Natural killer cell (primary cell): ENCODE data around the gene KRT23. TPM values are rescaled to one million over a fixed set of nuclear protein-coding genes. Genes with fewer than 3 reads are reported as not detected.
"Not testable (repeated sequence)": the region's sequence is repeated elsewhere in the genome, so short reads cannot be mapped to it uniquely, and the experiment has no call there.

ENCODE experiments used
- ATAC-seq, 3 donors: fragments of 150-1000 bp in 2 of 3; fragments of 200-7000 bp in 1 of 3; cut with Tn5 transposase; 1 replicate in 1 of 3; 2 replicates in 2 of 3; pipeline ENCODE4 v1.10.0; 2021; ENCODE audit warnings: mild to moderate bottlenecking in 2 of 3, moderate library complexity in 2 of 3
- DNase-seq, 2 donors: peaks; one replicate each; pipeline versions ENCODE4 v3.0.0 to v3.0.0-alpha.2; 2013 to 2021; ENCODE audit warnings: mixed read lengths in 1 of 2
- H3K27ac ChIP-seq: one replicate; pipeline ENCODE4 v1.5.1; 2013; ENCODE audit warnings: mild to moderate bottlenecking, low read length
- H3K27me3 ChIP-seq: one replicate; pipeline ENCODE4 v1.6.1; 2013; ENCODE audit warnings: low read length; ENCODE audit not compliant: control insufficient read depth, insufficient read depth
- H3K36me3 ChIP-seq: one replicate; pipeline ENCODE4 v1.6.1; 2013; ENCODE audit warnings: low read length; ENCODE audit not compliant: control insufficient read depth, insufficient read depth
- H3K4me1 ChIP-seq: one replicate; pipeline ENCODE4 v1.6.1; 2013; ENCODE audit warnings: low read length; ENCODE audit not compliant: control insufficient read depth, insufficient read depth
- H3K4me3 ChIP-seq: one replicate; pipeline ENCODE4 v1.5.1; 2013; ENCODE audit warnings: low read length
- H3K9me3 ChIP-seq: one replicate; pipeline ENCODE4 v1.6.1; 2013; ENCODE audit warnings: low read length; ENCODE audit not compliant: control insufficient read depth, insufficient read depth
- H3K27ac Mint-ChIP-seq, 2 donors: one replicate each; pipeline ENCODE4 v1.8.0; 2022; ENCODE audit warnings: mild to moderate bottlenecking in 2 of 2, mixed read lengths in 2 of 2, moderate library complexity in 1 of 2
- H3K27me3 Mint-ChIP-seq, 2 donors: one replicate each; pipeline ENCODE4 v1.8.0; 2022; ENCODE audit warnings: low read depth in 2 of 2, mixed read lengths in 2 of 2
- H3K36me3 Mint-ChIP-seq: one replicate; pipeline ENCODE4 v1.8.0; 2022; ENCODE audit warnings: mixed read lengths
- H3K4me1 Mint-ChIP-seq, 2 donors: one replicate each; pipeline ENCODE4 v1.8.0; 2022; ENCODE audit warnings: mixed read lengths in 2 of 2
- H3K4me3 Mint-ChIP-seq: one replicate; pipeline ENCODE4 v1.8.0; 2022; ENCODE audit warnings: mild to moderate bottlenecking, moderate library complexity, mixed read lengths
- H3K9me3 Mint-ChIP-seq, 2 donors: one replicate each; pipeline ENCODE4 v1.8.0; 2022; ENCODE audit warnings: mixed read lengths in 2 of 2
- whole genome bisulfite sequencing: methylation state at CpG from one replicate; pipeline ENCODE4 v1.1.7; 2013; ENCODE audit warnings: missing lambda C conversion rate; ENCODE audit not compliant: insufficient coverage; 5-methylcytosine and 5-hydroxymethylcytosine counted together
- intact Hi-C: fragments of 100-400 bp; cut with micrococcal nuclease; formaldehyde crosslinking; loops from one replicate; pipeline ENCODE4 v1.14.2; 2022
- total RNA-seq, 4 donors: library from RNA; stranded (reverse); fragments of 120-200 nt in 1 of 4; gene quantifications; one replicate each; pipeline versions ENCODE4 v1.2.3 to v1.2.4, GENCODE V29; 2013 to 2022
- TF ChIP-seq, protein P1 (sequence below): fragments of 200-600 bp; IDR thresholded peaks from one replicate; pipeline ENCODE4 v1.8.0; 2022; ENCODE audit warnings: antibody characterized with exemption

KRT23 gene
- total RNA-seq, 3 donors from 2014 or later (not counting 1 experiment from before 2014, with no cell fraction given): 0.83 TPM; not detected in 2

DNA sequence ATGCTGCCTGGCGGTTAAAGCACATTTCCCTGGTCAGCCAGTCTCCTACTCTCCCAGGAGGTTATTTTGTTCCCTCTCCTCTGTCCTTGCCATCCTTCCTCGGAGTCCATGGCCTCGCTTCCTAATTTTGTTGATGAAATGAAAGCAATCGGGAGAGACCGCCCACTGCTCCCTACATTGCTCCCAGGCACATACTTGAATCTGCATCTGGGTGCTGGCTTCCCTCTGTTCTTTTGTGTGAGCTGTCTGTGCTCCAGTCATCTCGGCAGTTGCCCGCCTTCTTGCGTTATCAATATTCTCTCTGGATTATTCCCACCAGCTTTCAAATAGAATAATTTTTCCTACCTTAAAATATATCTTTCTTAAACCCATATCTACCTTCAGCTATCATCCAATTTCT, 11.1 kb downstream of the KRT23 start:
- Mint-ChIP-seq H3K27ac (no peak overlapping the region), H3K4me3 (no peak overlapping the region)

DNA sequence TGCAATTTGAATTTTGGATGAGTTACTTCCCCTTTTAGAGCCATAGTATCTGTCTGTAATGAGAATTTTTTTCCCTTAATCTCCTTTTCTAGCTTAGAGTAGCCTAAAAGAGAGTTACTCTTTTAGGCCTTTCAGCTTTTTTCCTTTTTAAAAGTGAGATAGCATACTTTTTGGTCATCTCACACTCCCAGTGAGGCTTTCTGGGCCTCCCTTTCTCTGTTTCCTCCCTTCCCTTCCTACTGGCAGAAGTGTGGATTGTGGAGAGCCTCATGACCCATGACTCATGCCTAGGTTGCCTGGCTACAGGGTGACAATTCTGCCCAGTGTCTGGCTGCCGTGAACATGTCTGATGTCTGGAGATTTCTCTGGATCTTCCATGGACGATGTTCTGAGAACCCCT, 15.2 kb downstream of the KRT23 start:
- Histone ChIP-seq H3K4me1 (no peaks in the 10 kb centered on the region), H3K27me3 (peaks cover 2% of the 10 kb centered on the region), H3K36me3 (no peaks in the 10 kb centered on the region), H3K27ac (no peak overlapping the region), H3K4me3 (no peak overlapping the region), H3K9me3 (no peaks in the 10 kb centered on the region)
- TF ChIP-seq, protein P1, sequence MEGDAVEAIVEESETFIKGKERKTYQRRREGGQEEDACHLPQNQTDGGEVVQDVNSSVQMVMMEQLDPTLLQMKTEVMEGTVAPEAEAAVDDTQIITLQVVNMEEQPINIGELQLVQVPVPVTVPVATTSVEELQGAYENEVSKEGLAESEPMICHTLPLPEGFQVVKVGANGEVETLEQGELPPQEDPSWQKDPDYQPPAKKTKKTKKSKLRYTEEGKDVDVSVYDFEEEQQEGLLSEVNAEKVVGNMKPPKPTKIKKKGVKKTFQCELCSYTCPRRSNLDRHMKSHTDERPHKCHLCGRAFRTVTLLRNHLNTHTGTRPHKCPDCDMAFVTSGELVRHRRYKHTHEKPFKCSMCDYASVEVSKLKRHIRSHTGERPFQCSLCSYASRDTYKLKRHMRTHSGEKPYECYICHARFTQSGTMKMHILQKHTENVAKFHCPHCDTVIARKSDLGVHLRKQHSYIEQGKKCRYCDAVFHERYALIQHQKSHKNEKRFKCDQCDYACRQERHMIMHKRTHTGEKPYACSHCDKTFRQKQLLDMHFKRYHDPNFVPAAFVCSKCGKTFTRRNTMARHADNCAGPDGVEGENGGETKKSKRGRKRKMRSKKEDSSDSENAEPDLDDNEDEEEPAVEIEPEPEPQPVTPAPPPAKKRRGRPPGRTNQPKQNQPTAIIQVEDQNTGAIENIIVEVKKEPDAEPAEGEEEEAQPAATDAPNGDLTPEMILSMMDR: no peak
- intact Hi-C loops: no loop called here
- no peaks in the 10 kb centered on the region for H3K36me3 Mint-ChIP-seq
- no peaks in the 10 kb centered on the region for H3K9me3 Mint-ChIP-seq
- no peak overlapping the region for H3K27ac Mint-ChIP-seq
- no peak overlapping the region for H3K4me3 Mint-ChIP-seq
- H3K27me3 Mint-ChIP-seq: peaks cover 23 to 46% of the 10 kb centered on the region in 2 donors
- no peak for DNase-seq
- no peak for ATAC-seq
- 79% methylated on average over 2 of the region's 2 CpGs for WGBS
- H3K4me1 Mint-ChIP-seq: no peaks in the 10 kb centered on the region

More for the DNA sequence above, 11.1 kb downstream of the KRT23 start:
- H3K4me3 ChIP-seq: no peak overlapping the region
- H3K27me3 ChIP-seq: no peaks in the 10 kb centered on the region
- 89% methylated on average over 8 of the region's 8 CpGs for WGBS
- TF ChIP-seq, protein P1: no peak
- no peaks in the 10 kb centered on the region for H3K4me1 ChIP-seq
- DNase-seq: no peak
- no peaks in the 10 kb centered on the region for H3K9me3 ChIP-seq
- no peaks in the 10 kb centered on the region for H3K9me3 Mint-ChIP-seq
- no peak for ATAC-seq
- no peaks in the 10 kb centered on the region for H3K36me3 ChIP-seq
- H3K36me3 Mint-ChIP-seq: no peaks in the 10 kb centered on the region
- no peak overlapping the region for H3K27ac ChIP-seq
- intact Hi-C loops: no loop called here
- no peaks in the 10 kb centered on the region for H3K4me1 Mint-ChIP-seq
- H3K27me3 Mint-ChIP-seq: peaks cover 26 to 51% of the 10 kb centered on the region in 2 donors

DNA sequence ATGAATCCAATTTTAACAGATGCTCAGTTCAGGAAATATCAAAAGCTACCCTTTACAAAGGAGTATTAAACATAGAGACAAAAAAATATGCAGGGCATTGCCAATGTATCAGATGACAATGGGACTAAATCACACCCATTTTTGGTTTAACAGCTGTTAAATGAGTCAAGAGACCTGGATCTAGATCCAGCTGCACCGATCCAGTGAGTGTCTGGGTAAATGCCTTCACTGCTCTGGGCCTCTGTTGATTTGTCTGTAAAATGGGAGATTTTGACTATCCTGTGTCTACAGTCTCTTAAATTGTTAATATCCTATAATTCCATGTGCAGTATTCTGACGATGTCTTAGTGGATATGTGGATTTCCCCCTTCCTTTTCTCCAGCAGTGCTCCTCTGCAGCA, 16.4 kb downstream of the KRT23 start:
- H3K27me3 ChIP-seq: peaks cover 2% of the 10 kb centered on the region
- intact Hi-C loops: no loop called here
- H3K4me3 ChIP-seq: no peak overlapping the region
- TF ChIP-seq, protein P1: no peak
- H3K9me3 ChIP-seq: no peaks in the 10 kb centered on the region
- ATAC-seq: no peak
- 100% methylated on average over 1 of the region's 2 CpGs for WGBS
- H3K9me3 Mint-ChIP-seq: no peaks in the 10 kb centered on the region
- no peak overlapping the region for H3K4me3 Mint-ChIP-seq
- no peaks in the 10 kb centered on the region for H3K36me3 ChIP-seq
- H3K36me3 Mint-ChIP-seq: no peaks in the 10 kb centered on the region
- H3K27me3 Mint-ChIP-seq: peaks cover 14 to 34% of the 10 kb centered on the region in 2 donors
- no peaks in the 10 kb centered on the region for H3K4me1 Mint-ChIP-seq
- no peaks in the 10 kb centered on the region for H3K4me1 ChIP-seq
- no peak for DNase-seq
- no peak overlapping the region for H3K27ac Mint-ChIP-seq
- no peak overlapping the region for H3K27ac ChIP-seq

DNA sequence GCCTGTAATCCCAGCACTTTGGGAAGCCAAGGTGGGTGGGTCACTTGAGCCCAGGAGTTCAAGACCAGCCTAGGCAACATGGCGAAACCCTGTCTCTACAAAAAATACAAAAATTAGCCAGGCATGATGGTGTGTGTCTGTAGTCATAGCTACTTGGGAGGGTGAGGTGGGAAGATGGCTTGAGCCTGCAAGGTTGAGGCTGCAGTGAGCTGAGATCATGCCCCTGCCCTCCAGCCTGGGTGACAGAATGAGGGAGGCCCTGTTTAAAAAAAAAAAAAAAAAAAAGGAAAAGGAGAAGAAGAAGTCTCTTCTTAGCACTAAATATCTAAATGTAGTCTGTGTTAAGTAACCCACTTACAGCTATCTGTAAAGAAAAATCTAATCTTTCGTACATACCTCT, 20.3 kb downstream of the KRT23 start:
- H3K36me3 ChIP-seq, H3K27me3 ChIP-seq, H3K4me3 ChIP-seq, H3K27ac ChIP-seq, H3K9me3 ChIP-seq, intact Hi-C loops, H3K36me3 Mint-ChIP-seq, H3K4me3 Mint-ChIP-seq, H3K4me1 Mint-ChIP-seq, ATAC-seq, H3K4me1 ChIP-seq, H3K27ac Mint-ChIP-seq, H3K9me3 Mint-ChIP-seq, DNase-seq: not testable (repeated sequence)
- WGBS: no CpG with 5 or more reads among the region's 2 CpGs
- H3K27me3 Mint-ChIP-seq: peaks cover 6 to 22% of the 10 kb centered on the region in 2 donors
